Measurements from ENCODE around the gene UBR4.

UBR4 gene

GRCh38 chr1:19096036-19096833, 113.8 kb downstream of the UBR4 start:
- DNase-seq (ENCODE audit: low spot score), result no peak

DNA sequence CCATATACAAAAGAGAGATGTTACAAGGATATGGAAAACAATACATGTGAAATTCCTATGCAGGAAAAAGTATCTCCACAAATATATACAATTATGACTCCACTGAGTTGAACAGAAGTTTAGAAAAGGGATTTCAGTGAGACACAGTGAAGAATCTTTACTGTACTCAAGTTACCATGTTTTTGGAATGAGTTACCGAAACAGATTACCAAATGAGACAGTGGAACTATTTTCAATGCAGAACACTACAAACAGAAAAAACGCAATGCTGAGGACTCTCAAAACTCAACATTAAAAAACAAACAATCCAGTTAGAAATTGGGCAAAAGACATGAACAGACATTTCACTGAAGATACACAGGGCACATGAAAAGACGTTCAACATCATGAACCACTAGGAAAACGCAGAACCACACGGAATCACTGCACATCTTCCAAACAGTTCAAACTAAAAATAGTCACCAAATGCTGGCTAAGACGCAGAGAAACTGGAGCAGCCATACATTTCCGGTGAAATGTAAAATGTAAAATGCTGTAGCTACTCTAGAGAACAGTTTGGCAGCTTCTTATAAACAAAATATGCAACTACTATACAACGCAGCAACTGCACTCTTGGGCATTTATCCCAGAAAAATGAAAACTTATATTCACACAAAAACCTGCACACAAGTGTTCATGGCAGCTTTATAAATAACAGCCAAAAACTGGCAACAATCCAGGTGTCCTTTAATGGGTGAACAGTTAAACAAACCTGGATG, 118.7 kb downstream of the UBR4 start:
- DNase-seq (ENCODE audit: low spot score), result no peak

GRCh38 chr1:19089524-19089923, 120.5 kb downstream of the UBR4 start:
- DNase-seq (ENCODE audit: low spot score), result no peak

DNA sequence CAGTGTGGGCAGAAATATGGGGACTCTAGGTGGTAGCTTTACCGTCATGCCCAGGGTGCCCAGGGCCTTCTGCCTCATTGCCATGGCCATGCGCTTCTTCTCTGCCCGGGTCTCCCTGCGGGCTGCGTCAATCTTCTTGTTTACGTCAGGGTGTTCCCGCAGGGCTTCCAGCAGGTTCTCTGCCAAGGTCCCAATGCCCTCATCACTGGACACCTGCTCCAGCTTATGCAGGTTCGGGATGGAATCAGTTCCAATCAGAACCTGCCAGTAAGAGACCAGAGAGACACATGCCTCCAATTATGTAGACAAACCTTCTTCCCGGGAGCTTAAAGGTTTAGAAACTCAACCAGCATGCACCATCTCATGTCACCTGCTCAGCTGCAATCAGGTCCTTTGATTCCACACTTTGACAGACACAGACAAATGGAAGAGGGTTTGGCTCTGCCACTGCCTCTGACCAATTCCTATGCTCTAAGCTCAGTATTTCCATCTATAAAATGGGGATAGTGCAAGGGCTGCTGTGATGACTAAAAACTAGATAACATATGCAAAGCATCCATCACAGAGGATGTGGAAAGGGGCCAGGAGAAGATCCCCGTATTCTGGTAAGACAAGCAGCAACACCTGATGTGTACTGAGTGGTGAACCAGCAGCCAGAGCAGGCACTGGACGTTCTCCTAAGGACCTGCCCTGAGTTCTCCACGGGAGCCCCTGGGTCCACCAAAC, 121.2 kb downstream of the UBR4 start:
- no peak for DNase-seq (ENCODE audit: low spot score)

DNA sequence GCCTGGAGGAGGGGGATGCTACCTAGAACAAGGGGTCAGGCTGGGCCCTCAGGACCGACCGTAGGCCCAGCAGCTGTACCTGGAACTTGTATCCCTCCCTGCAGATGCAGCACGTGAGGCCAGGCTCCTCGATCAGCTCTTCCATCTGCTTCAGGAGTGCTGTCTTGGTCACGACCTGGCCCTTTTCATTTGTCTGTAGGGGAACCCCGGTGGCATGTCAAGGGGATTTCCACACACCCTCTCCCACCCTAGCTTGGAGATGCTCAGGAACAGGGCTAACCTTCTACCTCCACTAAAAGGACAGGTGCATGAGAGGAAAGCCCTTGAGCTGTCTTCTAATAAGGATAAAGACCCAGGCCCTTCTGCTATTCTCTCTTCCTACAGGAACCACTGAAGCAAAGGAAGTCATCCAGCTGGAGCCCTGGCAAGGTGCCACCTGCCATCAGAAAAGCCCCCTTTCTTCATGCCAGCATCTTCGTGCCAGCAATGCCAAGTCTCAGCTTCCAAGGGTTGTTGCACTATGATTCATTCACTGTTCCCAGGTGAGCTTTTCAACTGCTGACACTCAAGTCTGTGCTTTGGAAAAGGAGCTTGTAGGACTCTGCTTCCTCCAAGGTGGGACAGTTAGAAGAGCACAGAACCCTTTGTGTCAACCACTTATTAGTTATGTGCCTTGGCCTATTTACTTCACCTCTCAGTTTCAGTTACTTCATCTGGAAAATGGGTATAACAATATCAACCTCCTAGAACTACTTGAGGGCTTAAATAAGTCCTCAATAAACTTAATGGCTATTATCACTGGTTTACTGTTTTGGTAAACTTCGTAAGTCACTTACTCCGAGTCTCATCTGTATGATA, 122.1 kb downstream of the UBR4 start:
- no peak for DNase-seq (ENCODE audit: low spot score)

DNA sequence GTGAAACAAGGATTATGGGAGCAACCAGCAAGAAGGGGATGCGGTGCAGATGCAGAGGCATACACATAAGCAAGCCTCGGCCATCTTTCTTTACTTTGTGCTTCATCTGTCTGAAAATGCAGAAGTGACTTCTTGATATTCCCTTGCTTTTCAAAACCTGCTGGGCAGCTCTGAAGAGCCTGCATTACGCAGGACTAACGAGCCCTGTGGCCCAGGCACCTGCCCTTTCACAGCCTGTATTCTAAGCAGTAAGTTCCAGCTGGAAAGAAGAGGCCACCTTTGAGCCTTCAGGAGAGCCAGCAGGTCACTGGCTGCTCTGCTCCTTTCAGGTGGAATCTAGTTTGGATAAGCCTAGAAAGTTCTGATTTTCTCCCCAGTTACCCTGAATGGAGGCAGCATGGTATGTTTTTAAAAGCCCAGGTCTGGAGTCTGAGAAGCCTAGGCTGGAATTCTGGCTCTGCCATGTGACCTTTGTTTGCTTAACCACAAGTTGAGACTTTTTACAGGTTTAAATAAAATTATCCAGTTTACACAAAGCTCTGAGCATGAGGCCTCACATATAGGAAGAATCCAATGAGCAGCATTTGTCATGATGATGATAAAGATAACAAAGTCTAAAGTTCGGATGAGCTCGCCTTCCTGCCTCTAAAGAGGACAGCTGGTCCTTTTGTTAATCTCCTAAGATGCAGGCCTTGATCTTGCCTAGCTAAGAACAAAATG, 122.9 kb downstream of the UBR4 start:
- no peak for DNase-seq (ENCODE audit: low spot score)

DNA sequence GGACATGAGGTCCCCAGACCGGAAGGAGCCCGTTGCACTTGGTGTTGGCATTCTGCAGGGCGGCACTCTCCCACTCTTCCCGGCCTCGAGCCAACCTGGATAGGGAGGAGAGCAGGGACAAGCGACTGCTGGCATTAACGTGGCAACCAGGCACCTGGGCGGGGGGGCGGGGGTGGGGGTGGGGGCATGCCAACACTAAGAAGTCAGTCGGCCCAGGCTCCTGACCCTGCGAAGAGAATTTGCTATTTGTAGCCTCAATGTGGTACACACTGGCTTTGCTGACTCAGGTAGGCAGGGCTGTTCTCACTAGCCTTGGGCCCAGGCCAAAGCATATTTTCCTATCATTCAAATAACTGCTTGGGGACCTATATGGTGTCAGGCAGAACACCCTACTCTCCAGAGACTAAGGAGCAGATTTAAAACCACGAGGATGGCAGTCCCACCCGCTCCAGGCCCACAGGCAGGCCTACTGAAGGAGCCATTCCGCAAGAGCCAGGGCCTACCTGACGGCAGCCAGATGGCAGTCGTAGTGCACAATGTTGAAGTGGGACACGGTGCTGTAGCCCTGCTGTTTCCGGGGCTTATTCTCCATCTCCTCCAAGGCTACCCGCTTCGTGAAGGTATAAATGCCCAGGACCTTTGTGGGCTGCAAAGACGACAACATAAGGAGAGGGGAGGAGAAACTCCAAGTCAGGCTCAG, 123.7 kb downstream of the UBR4 start:
- no peak for DNase-seq (ENCODE audit: low spot score)

DNA sequence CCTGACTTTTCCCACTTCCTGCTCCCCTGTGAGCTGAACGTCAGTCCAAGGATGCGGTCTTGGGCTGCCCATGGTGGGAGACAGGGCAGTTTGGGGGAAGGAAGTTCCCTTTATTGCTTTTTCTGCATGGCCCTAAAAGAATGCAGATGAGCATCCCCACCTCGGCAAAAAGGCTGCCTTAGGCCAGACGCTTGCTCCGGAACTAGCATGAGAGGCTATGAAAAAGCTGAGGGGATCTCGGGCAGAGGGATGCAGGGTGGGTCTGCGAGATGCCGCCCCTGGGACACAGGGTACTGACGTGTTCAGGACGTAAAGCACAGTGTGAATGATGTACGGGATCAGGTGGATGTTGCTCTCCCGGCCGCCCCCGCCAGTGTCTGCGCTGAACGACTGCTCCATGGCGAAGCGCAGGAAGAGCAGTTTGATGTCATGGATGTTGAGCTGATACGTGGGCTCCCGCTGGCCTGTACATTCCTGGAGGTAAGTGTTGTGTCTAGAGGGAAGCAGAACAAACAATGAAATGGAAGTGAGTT, 125.8 kb downstream of the UBR4 start:
- DNase-seq (ENCODE audit: low spot score), result no peak

DNA sequence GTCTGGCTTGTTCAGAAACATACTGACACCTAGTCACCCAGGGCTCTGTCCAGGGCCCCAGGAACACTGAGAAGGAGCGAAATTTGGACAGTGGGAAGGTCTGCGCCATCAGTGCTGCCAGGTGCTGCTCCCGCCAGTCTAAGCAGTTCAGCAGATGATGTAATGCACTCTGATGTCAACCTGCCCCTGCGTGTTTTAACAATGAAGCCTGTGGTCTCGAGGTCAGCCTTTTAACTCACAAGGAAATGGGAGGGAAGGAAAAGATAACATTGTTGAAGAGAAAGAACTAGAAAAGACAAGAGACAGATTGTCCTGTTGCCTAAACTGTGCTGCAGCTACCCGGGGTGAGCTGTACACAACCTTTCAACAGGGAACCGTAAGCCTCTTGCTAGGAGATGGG, 127.0 kb downstream of the UBR4 start:
- DNase-seq (ENCODE audit: low spot score), result no peak

DNA sequence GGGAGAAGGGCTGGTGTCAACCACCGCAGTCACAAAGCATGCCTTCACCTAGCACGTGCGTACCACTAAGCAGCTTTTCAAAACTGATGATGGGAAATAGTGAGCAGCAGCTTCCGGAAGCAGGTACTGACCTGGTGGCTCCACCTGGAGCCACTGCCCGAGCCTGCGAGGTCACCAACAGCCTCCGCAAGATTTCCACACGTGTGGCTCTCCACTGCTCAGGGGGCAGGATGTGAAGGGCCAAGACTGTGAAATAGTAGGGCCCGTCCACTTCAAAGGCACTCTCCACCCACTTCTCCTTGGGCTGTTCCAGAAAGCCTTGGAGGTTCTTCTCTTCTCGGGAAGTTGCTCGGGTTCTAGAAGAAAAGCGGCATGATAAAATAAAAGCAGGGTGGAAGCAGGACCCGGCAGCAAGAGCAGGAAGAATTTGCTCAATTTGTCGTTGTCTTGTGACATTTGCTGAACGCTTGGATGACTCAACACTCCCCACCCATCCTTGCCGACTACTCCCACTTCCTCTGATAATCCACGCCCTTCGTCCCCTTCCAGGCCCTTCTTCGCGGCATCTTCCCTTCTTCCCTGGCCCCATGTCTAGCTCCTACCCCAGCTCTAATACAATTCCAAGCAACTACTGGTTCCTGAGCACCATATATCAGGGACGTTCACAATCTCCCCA, 128.7 kb downstream of the UBR4 start:
- no peak for DNase-seq (ENCODE audit: low spot score)

DNA sequence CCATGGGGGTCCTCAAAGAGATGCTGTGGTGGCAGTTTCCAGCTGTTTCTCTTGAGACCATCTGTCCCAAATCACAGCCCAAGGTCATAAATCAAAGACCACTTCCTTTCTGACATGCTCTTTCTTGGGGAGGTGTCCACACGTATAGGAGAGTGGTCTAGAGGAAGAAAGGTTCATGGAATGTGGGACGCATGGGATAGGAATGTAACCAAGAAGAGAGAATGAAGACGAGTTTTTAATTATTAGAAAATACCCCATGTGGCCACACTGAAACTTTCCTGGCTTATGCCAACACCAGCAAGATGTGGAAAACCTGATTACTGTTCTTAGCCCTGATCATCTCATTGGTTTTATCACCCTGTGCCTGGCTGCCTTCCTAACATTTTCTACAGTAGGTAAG, 129.3 kb downstream of the UBR4 start:
- DNase-seq (ENCODE audit: low spot score), result no peak

DNA sequence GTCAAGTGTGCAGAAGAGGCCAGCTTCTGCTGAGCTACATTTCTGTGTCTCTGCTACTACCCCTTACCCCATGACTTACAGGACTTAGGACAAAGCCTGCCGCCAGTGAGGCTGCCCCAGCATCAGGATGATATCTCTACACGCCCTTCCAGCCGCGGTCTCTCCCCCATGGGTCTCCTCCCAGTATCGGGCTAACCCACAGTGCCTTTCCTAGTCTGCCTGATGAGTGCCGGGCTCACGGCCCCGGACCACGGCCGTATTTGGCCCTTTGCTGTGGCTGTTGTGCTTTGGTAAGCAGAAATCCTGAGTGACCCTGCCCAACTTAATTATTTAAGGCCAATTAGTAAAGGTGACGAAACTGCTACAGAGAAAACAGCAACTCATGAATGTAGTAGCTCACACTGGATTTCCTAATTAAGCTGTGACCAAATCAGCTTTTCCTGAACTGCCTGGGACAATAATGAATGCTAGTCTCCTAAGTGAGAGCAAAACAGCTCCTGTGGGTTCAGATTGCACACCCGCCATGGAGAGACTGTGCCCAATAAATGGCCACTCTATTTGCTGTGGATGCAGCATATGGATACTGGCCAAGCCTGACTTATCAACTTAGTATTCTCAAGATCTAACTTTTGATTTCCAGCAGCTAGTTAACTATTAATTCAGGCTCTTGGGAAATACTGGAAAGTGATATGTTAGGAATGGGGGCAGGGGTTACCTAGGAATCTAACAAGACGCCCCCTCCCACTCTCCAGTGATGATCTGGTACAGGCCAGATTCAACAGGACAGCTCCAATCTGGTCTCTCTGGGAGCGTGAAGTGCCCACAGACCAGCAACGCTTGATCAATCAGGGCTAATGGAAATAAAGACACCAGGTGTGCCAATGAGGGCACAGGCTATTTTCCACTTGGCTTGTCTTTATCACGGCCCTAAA, 130.3 kb downstream of the UBR4 start:
- DNase-seq (ENCODE audit: low spot score), result no peak

DNA sequence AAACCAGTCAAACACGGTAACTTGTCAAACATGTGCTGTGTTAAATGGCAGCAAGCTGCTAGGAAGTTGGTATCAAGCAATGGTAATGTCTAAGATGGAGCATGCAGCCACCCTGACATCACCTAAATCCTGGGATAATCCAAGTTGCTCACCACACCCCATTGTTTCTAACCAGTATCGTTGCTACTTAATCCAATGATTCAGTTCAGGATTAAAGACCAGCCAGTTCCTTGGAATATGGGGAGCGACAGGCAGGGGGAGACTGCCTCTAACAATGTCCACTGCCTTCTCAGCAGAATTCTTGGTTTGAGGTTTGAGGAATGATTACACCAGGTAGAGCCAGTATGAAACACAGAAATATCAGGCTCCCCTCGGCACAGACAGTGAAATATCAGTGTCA, 131.5 kb downstream of the UBR4 start:
- no peak for DNase-seq (ENCODE audit: low spot score)

DNA sequence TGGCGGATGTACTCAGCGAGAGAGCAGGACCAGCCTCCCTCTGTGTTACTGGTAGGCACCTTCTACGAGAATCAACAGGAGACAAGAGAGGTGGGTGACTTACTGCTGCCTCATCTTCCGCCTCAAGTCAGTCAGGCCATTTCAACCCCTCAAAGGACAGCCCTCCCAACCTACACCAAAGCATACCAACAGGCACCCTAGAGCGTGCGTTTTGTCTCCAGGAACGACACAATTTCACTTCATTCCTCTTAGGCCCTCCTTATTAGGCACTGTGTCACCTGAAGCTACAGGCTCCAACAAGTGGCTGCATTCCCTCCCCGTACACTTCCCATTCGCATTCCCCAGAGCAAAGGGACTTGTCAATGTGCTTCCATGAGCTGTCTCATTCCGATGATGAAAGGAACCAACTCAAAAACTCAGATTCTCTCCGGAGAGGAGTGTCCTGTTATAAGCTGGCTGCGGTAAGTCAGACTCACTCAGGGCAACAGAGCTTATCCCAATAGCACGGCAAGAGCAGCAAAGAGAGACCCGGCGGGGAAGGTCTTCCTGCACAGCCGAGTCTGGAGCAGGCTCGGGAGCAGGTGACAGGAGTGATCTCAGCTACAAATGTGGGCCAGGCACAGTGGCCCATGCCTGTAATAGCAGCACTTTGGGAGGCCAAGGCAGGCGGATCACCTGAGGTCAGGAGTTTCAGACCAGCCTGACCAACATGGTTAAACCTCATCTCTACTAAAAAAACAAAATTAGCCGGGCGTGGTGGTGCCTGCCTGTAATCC, 133.0 kb downstream of the UBR4 start:
- no peak for DNase-seq (ENCODE audit: low spot score)

DNA sequence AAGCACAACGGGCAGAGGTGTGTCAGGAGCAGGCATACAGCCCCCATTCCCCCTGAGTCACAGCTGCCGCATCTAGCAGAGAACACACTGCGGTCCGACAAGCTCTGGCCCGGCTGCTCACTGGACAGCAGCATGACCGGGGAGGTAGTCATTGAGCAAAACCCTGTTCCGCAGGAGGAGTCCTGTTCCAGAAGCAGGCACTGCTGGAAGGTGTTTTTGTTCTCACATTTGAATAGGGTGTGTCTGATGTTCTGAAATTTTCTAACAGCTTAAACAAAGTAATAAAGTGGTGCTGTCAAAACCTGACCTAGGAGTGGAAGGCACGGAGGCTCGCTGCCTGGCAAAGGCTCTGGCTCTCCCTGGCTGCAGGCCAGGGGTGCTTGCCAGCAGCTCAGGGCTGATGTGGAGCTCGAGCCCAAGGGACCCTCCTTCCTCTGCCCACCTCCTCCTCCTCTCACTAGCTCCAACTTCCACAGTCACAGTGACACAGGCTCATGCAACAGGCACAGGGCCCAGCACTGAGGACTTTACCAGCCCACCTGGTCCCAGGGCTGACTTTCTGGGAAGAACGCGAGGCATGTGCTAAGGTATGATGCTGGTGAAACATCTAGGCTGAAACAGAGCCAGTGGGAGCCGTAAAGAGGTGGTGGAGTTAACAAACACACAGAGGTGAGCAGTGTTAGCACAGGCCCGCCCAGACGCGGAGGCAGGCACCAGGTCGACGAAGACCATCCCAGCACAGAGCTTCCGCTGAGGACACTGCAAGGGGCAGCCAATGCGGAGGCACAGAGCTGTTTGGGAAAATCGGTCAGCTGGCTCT, 135.0 kb downstream of the UBR4 start:
- DNase-seq (ENCODE audit: low spot score), result no peak

GRCh38 chr1:19074361-19074901, 135.6 kb downstream of the UBR4 start:
- DNase-seq (ENCODE audit: low spot score), result no peak
